ENCODE data around the gene MAML2.

Gene MAML2

GRCh38 chr11:96086111-96086510, 256.9 kb downstream of the MAML2 start:
- TF ChIP-seq, protein P1, sequence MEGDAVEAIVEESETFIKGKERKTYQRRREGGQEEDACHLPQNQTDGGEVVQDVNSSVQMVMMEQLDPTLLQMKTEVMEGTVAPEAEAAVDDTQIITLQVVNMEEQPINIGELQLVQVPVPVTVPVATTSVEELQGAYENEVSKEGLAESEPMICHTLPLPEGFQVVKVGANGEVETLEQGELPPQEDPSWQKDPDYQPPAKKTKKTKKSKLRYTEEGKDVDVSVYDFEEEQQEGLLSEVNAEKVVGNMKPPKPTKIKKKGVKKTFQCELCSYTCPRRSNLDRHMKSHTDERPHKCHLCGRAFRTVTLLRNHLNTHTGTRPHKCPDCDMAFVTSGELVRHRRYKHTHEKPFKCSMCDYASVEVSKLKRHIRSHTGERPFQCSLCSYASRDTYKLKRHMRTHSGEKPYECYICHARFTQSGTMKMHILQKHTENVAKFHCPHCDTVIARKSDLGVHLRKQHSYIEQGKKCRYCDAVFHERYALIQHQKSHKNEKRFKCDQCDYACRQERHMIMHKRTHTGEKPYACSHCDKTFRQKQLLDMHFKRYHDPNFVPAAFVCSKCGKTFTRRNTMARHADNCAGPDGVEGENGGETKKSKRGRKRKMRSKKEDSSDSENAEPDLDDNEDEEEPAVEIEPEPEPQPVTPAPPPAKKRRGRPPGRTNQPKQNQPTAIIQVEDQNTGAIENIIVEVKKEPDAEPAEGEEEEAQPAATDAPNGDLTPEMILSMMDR (IDR thresholded peaks at IDR 0.05; ENCODE audit: extremely low read depth, missing control alignments) = no peak
- DNase-seq (ENCODE audit: low spot score) = no peak

DNA sequence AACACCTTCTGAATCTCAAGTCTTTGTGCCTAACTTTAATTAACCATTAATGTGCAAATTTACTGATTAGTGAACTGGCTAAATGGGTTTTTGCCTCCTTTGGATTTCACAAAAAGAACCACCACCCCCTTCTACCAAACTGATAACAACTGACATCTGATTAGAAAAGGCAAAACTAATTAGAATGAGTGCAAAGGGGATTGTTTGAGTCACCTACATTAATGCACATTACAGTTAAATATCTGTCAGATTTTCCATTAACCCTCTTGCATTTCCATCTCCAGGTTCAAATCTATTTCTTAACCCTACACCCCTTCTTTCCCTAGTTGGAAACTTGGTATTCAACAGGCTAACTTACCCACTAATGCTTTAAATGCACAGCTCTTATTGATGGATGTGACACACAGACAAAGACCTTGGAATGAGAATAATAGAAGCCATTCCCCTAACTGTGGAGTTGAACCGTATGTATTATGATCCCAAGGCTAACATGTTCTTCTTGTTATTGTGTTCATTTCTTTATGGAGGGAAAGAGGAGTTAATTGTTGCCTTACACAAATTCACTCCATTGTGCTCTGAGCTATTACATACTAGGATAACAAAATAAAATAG, 257.6 kb downstream of the MAML2 start:
- DNase-seq (ENCODE audit: low spot score) = no peak

GRCh38 chr11:96084610-96085318, 258.2 kb downstream of the MAML2 start:
- no peak for DNase-seq (ENCODE audit: low spot score)
- TF ChIP-seq, protein P1 (IDR thresholded peaks at IDR 0.05; ENCODE audit: extremely low read depth, missing control alignments) = no peak

More for the DNA sequence above, 257.6 kb downstream of the MAML2 start:
- TF ChIP-seq, protein P1 (IDR thresholded peaks at IDR 0.05; ENCODE audit: extremely low read depth, missing control alignments) = no peak

DNA sequence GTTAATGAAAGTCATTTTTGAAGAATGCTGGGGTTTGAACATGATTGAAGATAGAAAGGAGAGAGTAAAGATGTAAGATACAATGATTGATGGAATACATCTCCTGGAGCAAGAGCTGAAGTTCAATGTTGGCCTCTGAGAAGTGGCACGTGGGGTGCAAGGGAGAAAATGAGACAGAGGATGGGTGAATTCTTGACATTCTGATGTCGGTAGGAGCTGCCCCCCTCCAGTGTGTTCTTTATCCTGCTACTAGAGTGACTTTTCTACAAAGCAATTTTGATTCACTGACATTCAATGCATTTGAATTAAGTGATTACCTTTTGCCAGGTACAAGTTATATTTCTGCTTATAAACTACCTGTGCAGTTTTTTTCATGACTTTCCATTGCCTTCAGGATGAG, 260.1 kb downstream of the MAML2 start:
- DNase-seq (ENCODE audit: low spot score) = no peak
- TF ChIP-seq, protein P1 (IDR thresholded peaks at IDR 0.05; ENCODE audit: extremely low read depth, missing control alignments) = no peak

- no peak for DNase-seq (ENCODE audit: low spot score)
- TF ChIP-seq, protein P1 (IDR thresholded peaks at IDR 0.05; ENCODE audit: extremely low read depth, missing control alignments) = no peak
These were observed 260.7 kb downstream of the MAML2 start for GRCh38 chr11:96082002-96082899.

DNA sequence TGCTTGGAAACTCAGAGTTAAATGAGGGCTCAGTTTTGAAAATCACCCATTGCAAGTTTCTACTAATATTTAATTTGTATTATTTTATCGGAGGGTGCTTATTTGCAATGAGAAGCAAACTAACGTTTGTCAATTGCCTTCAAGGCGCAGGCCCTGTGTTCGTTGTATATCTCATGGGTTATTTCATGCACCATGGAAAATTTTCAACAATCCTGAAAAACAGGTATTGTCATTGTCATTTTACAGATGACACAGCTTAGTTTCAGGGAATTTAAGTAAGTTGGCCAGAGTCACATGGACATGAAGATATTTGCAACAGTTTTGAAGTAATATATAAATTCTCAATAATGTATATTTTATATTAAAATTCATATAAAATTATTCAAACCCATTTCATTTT, 261.4 kb downstream of the MAML2 start:
- TF ChIP-seq, protein P1 (IDR thresholded peaks at IDR 0.05; ENCODE audit: extremely low read depth, missing control alignments) = no peak

GRCh38 chr11:96079691-96080090, 263.3 kb downstream of the MAML2 start:
- DNase-seq (ENCODE audit: low spot score) = no peak
- TF ChIP-seq, protein P1 (IDR thresholded peaks at IDR 0.05; ENCODE audit: extremely low read depth, missing control alignments) = no peak

More for the DNA sequence above, 261.4 kb downstream of the MAML2 start:
- DNase-seq (ENCODE audit: low spot score) = no peak

All from GM20000 (cell line).